Measurements from ENCODE around the gene CHRD.
A peak's percentile ranks its signal among the peaks of the same experiment; 100 is the strongest.

Gene CHRD

GRCh38 chr3:184360929-184361531 is 18.8 kb upstream of the CHRD start:
- no peak for DNase-seq (ENCODE audit: low read depth)

- DNase-seq (ENCODE audit: low read depth): peak; percentile 62
Measured at GRCh38 chr3:184361532-184361931, 18.3 kb upstream of the CHRD start, which contains the start of the genes CLCN2 and POLR2H. Gene CLCN2 (minus strand): TSS chr3:184361605. CDS start chr3:184361479, 126 bp downstream. Gene POLR2H (plus strand): TSS chr3:184361710. CDS start chr3:184363493, 1,783 bp downstream.

- DNase-seq (ENCODE audit: low read depth): peak; percentile 72
Measured at GRCh38 chr3:184361932-184362667, 17.8 kb upstream of the CHRD start.

GRCh38 chr3:184362668-184363546 is 16.9 kb upstream of the CHRD start:
- DNase-seq (ENCODE audit: low read depth): peak; percentile 98

GRCh38 chr3:184366619-184367289 is 13.1 kb upstream of the CHRD start:
- peak; percentile 44 for DNase-seq (ENCODE audit: low read depth)

GRCh38 chr3:184368116-184368515 is 11.7 kb upstream of the CHRD start:
- DNase-seq (ENCODE audit: low read depth): no peak

GRCh38 chr3:184368586-184369183 is 11.2 kb upstream of the CHRD start:
- DNase-seq (ENCODE audit: low read depth): peak; percentile 88

GRCh38 chr3:184371570-184372018 is 8.3 kb upstream of the CHRD start:
- peak; percentile 88 for DNase-seq (ENCODE audit: low read depth)

GRCh38 chr3:184372296-184372821 is 7.5 kb upstream of the CHRD start:
- DNase-seq (ENCODE audit: low read depth): no peak

GRCh38 chr3:184372911-184373310 is 6.9 kb upstream of the CHRD start:
- no peak for DNase-seq (ENCODE audit: low read depth)

GRCh38 chr3:184373422-184373821 is 6.4 kb upstream of the CHRD start:
- DNase-seq (ENCODE audit: low read depth): peak; percentile 57

GRCh38 chr3:184375747-184376461 is 4.0 kb upstream of the CHRD start:
- no peak for DNase-seq (ENCODE audit: low read depth)

- no peak for DNase-seq (ENCODE audit: low read depth)
Measured at GRCh38 chr3:184377374-184377773, 2.5 kb upstream of the CHRD start.

GRCh38 chr3:184377882-184378445 is 1.9 kb upstream of the CHRD start, which contains the start of gene THPO:
Gene THPO (minus strand): TSS chr3:184378207. CDS start chr3:184376259, 1,948 bp downstream.
- no peak for DNase-seq (ENCODE audit: low read depth)

- peak; percentile 62 for DNase-seq (ENCODE audit: low read depth)
Measured at GRCh38 chr3:184378651-184379357, 1.1 kb upstream of the CHRD start.

GRCh38 chr3:184380185-184380626 is 352 bp downstream of the CHRD start:
- peak; percentile 61 for DNase-seq (ENCODE audit: low read depth)

- DNase-seq (ENCODE audit: low read depth): no peak
Measured at GRCh38 chr3:184380627-184381260, 890 bp downstream of the CHRD start.

GRCh38 chr3:184381261-184382224 is 1.7 kb downstream of the CHRD start:
- no peak for DNase-seq (ENCODE audit: low read depth)

Measured in EH (cell line).